CD4-positive, alpha-beta T cell (primary cell): ENCODE measurements around the gene ARID3A. TPM values are rescaled to one million over a fixed set of nuclear protein-coding genes. Genes with fewer than 3 reads are reported as not detected.
A peak's percentile ranks its signal among the peaks of the same experiment; 100 is the strongest.

Experiments used
- ATAC-seq: fragments of 200-7000 bp; cut with Tn5 transposase; one replicate; pipeline ENCODE4 v1.10.0; 2022; ENCODE audit warnings: mild to moderate bottlenecking; ENCODE audit not compliant: poor library complexity
- CTCF ChIA-PET: fragments of 350-600 bp; sonication (Branson Sonifier 250); formaldehyde crosslinking; loops from one replicate; lab custom pipeline; 2021; ENCODE audit warnings: antibody characterized with exemption, inconsistent platforms; lab: Charles Lee
- POLR2A ChIA-PET: fragments of 350-600 bp; sonication (Branson Sonifier 250); formaldehyde crosslinking; loops from one replicate; lab custom pipeline; 2021; ENCODE audit warnings: antibody characterized with exemption, inconsistent platforms; lab: Charles Lee
- DNase-seq, 14 experiments: peaks; one replicate each; pipeline ENCODE4 v3.0.0-alpha.2; 2013 to 2020; ENCODE audit warnings: mixed read lengths in 2 of 14
- H3K27ac ChIP-seq, 2 donors: one replicate each; pipeline versions ENCODE4 v1.5.1 to v1.7.0; 2013; ENCODE audit warnings: low read length in 2 of 2, low read depth in 1 of 2, mild to moderate bottlenecking in 1 of 2
- H3K27me3 ChIP-seq, 2 experiments: 1 replicate in 1 of 2; 2 replicates in 1 of 2; pipeline versions ENCODE4 v1.6.1 to v1.7.0; 2013; ENCODE audit warnings: low read length in 2 of 2, control low read depth in 1 of 2, mild to moderate bottlenecking in 1 of 2, moderate library complexity in 1 of 2; ENCODE audit not compliant: insufficient read depth in 2 of 2, control insufficient read depth in 1 of 2
- H3K36me3 ChIP-seq: one replicate; pipeline ENCODE4 v1.6.1; 2013; ENCODE audit warnings: low read length, control low read depth; ENCODE audit not compliant: insufficient read depth
- H3K4me1 ChIP-seq: one replicate; pipeline ENCODE4 v1.6.1; 2013; ENCODE audit warnings: low read length, control low read depth; ENCODE audit not compliant: insufficient read depth
- H3K4me3 ChIP-seq: one replicate; pipeline ENCODE4 v1.5.1; 2013; ENCODE audit warnings: mild to moderate bottlenecking, low read length, moderate library complexity
- H3K9me3 ChIP-seq, 2 experiments: 1 replicate in 1 of 2; 2 replicates in 1 of 2; pipeline versions ENCODE4 v1.6.1 to v1.7.0; 2013; ENCODE audit warnings: low read length in 2 of 2, mild to moderate bottlenecking in 2 of 2, control low read depth in 1 of 2, moderate library complexity in 1 of 2; ENCODE audit not compliant: control insufficient read depth in 1 of 2, insufficient read depth in 1 of 2
- H3K27ac Mint-ChIP-seq: one replicate; pipeline ENCODE4 v1.8.0; 2020; ENCODE audit warnings: mixed read lengths
- H3K27me3 Mint-ChIP-seq: one replicate; pipeline ENCODE4 v1.8.0; 2021; ENCODE audit warnings: mixed read lengths
- H3K36me3 Mint-ChIP-seq: one replicate; pipeline ENCODE4 v1.8.0; 2021; ENCODE audit warnings: low read depth, mixed read lengths
- H3K4me1 Mint-ChIP-seq: one replicate; pipeline ENCODE4 v1.8.0; 2021; ENCODE audit warnings: low read depth, mixed read lengths
- H3K4me3 Mint-ChIP-seq: one replicate; pipeline ENCODE4 v1.8.0; 2020; ENCODE audit warnings: mild to moderate bottlenecking, mixed read lengths
- H3K9me3 Mint-ChIP-seq: one replicate; pipeline ENCODE4 v1.8.0; 2020; ENCODE audit warnings: mixed read lengths
- intact Hi-C, 2 experiments: fragments of 100-400 bp; cut with DNase I in 1 of 2; cut with micrococcal nuclease in 1 of 2; formaldehyde crosslinking; loops; one replicate each; pipeline versions ENCODE4 v1.15.1 to v1.9.0; 2023 to 2025; cut with DNase I, micrococcal nuclease
- total RNA-seq, 174 experiments: library from RNA in 2 of 174; stranded (reverse) in 2 of 174; gene quantifications; one replicate each; pipeline ENCODE4 v1.2.3 and lab custom pipeline; 2021 to 2026
- TF ChIP-seq, protein P1 (sequence below): fragments of 200-600 bp; IDR thresholded peaks from one replicate; pipeline ENCODE4 v1.8.0; 2022; ENCODE audit warnings: antibody characterized with exemption, mild to moderate bottlenecking

The ARID3A gene
- total RNA-seq, 2 experiments from 2014 or later: 3.7 to 4.1 TPM

DNA sequence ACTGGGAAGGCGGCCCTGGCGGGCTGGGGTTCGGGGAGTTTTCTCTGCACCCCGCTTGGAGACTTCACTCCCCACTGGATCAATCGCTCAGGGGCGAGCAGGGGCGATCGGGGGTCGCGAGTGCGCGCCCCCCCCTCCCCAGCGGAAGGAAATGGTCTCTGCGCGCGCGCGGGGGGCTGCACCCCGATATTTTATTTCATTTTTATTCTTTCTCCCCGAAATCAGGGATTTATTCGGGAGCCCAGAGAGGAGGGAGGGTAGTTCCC is 421 bp downstream of the ARID3A start:
- Mint-ChIP-seq H3K4me3 (peak overlapping the region; percentile 79), H3K36me3 (no peaks in the 10 kb centered on the region), H3K9me3 (no peaks in the 10 kb centered on the region), H3K27ac (no peak overlapping the region), H3K4me1 (peaks cover 9% of the 10 kb centered on the region), H3K27me3 (no peaks in the 10 kb centered on the region)
- H3K4me3 ChIP-seq: peak overlapping the region; percentile 83
- intact Hi-C loops: loop anchor here in 1 of 2 experiments (5.0 kb wide), 1 partner anchor 266 kb away; no protein-coding TSS in a partner anchor
- H3K27ac ChIP-seq: no peak overlapping the region
- no peaks in the 10 kb centered on the region for H3K9me3 ChIP-seq
- TF ChIP-seq, protein P1, sequence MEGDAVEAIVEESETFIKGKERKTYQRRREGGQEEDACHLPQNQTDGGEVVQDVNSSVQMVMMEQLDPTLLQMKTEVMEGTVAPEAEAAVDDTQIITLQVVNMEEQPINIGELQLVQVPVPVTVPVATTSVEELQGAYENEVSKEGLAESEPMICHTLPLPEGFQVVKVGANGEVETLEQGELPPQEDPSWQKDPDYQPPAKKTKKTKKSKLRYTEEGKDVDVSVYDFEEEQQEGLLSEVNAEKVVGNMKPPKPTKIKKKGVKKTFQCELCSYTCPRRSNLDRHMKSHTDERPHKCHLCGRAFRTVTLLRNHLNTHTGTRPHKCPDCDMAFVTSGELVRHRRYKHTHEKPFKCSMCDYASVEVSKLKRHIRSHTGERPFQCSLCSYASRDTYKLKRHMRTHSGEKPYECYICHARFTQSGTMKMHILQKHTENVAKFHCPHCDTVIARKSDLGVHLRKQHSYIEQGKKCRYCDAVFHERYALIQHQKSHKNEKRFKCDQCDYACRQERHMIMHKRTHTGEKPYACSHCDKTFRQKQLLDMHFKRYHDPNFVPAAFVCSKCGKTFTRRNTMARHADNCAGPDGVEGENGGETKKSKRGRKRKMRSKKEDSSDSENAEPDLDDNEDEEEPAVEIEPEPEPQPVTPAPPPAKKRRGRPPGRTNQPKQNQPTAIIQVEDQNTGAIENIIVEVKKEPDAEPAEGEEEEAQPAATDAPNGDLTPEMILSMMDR: no peak
- ChIA-PET CTCF (no interaction called here), POLR2A (no interaction called here)
- ATAC-seq (no peak), DNase-seq (no peak)
- peaks cover 39% of the 10 kb centered on the region for H3K4me1 ChIP-seq
- no peaks in the 10 kb centered on the region for H3K36me3 ChIP-seq
- H3K27me3 ChIP-seq: no peaks in the 10 kb centered on the region

- CTCF ChIA-PET: interaction anchor here (1.2 kb wide), 1 partner anchor 63 kb away, joined by 3 read pairs; no protein-coding TSS in a partner anchor
- no peak overlapping the region for H3K27ac Mint-ChIP-seq
Measured at GRCh38 chr19:926589-927350, 935 bp downstream of the ARID3A start.

DNA sequence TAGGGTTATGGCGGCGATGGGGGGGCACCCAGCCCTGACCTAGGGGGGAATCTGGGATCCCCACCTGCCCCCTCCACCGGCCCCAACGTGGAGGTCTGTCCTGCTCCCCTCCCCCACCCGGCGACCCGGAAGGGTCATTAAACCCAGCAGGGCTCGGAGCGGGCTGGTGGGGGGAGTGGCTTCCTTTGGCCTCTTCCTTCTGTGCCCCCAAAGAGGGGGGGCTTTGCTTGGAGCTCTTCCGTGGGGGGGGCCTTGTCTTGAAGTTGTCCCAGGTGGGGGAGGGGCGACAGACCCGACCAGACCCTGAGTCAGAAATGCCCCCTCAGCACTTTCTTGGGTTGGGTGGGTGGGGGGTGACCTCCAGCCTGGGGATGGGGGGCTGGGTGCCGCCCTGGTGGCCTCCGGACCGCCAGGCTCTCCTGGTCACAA is 1.5 kb downstream of the ARID3A start:
- Histone ChIP-seq H3K9me3 (no peaks in the 10 kb centered on the region), H3K27me3 (no peaks in the 10 kb centered on the region), H3K4me1 (peaks cover 41% of the 10 kb centered on the region), H3K4me3 (peak overlapping the region; percentile 83), H3K27ac (no peak overlapping the region), H3K36me3 (no peaks in the 10 kb centered on the region)
- ChIA-PET CTCF (interaction anchor here (1.2 kb wide), 1 partner anchor 64 kb away, joined by 3 read pairs; no protein-coding TSS in a partner anchor), POLR2A (interaction anchor here (0.7 kb wide), 1 partner anchor 50 kb away, joined by 3 read pairs; no protein-coding TSS in a partner anchor)
- no peaks in the 10 kb centered on the region for H3K36me3 Mint-ChIP-seq
- peaks cover 4% of the 10 kb centered on the region for H3K4me1 Mint-ChIP-seq
- TF ChIP-seq, protein P1: no peak
- no peak for ATAC-seq
- DNase-seq: peak in 1 of 14 experiments; percentile 49
- H3K4me3 Mint-ChIP-seq: peak overlapping the region; percentile 48
- intact Hi-C loops: loop anchor here in 1 of 2 experiments (5.0 kb wide), 1 partner anchor 265 kb away; no protein-coding TSS in a partner anchor
- no peaks in the 10 kb centered on the region for H3K9me3 Mint-ChIP-seq
- no peak overlapping the region for H3K27ac Mint-ChIP-seq
- H3K27me3 Mint-ChIP-seq: no peaks in the 10 kb centered on the region

More at GRCh38 chr19:926589-927350, 935 bp downstream of the ARID3A start:
- Histone ChIP-seq H3K4me3 (peak overlapping the region; percentile 83), H3K4me1 (peaks cover 37% of the 10 kb centered on the region), H3K27ac (no peak overlapping the region), H3K9me3 (no peaks in the 10 kb centered on the region), H3K27me3 (no peaks in the 10 kb centered on the region), H3K36me3 (no peaks in the 10 kb centered on the region)
- H3K9me3 Mint-ChIP-seq: no peaks in the 10 kb centered on the region
- DNase-seq (peak in 4 of 14 experiments; percentile 47 to 63 (median 58)), ATAC-seq (no peak)
- POLR2A ChIA-PET: interaction anchor here (0.7 kb wide), 1 partner anchor 50 kb away, joined by 3 read pairs; no protein-coding TSS in a partner anchor
- no peaks in the 10 kb centered on the region for H3K27me3 Mint-ChIP-seq
- no peaks in the 10 kb centered on the region for H3K36me3 Mint-ChIP-seq
- peak overlapping the region; percentile 82 for H3K4me3 Mint-ChIP-seq
- TF ChIP-seq, protein P1: no peak
- intact Hi-C loops: loop anchor here in 1 of 2 experiments (5.0 kb wide), 1 partner anchor 266 kb away; no protein-coding TSS in a partner anchor
- H3K4me1 Mint-ChIP-seq: peaks cover 4% of the 10 kb centered on the region
